Measurements from ENCODE around the gene ODAD2.

GRCh38 chr10:27982875-27983543, 15.9 kb downstream of the ODAD2 start:
- TF ChIP-seq CTCF (tag by site-specific recombination; IDR thresholded peaks at IDR 0.05), result no peak
- TF ChIP-seq TCF7L2 (IDR thresholded peaks at IDR 0.05; ENCODE audit: borderline replicate concordance, low read depth, low read length), result no peak
- TF ChIP-seq ZNF184 (tag by site-specific recombination; IDR thresholded peaks at IDR 0.05), result no peak
- no peak for TF ChIP-seq ZNF639 (tag by site-specific recombination; IDR thresholded peaks at IDR 0.05)
- TF ChIP-seq ZNF792 (tag by site-specific recombination; IDR thresholded peaks at IDR 0.05), result no peak
- no peak for TF ChIP-seq ZNF423 (tag by site-specific recombination; IDR thresholded peaks at IDR 0.05)
- no peak for TF ChIP-seq PATZ1 (tag by site-specific recombination; IDR thresholded peaks at IDR 0.05)
- no peak for TF ChIP-seq ZNF548 (tag by site-specific recombination; IDR thresholded peaks at IDR 0.05)
- TF ChIP-seq ZNF362 (tag by site-specific recombination; IDR thresholded peaks at IDR 0.05), result no peak
- no peak for TF ChIP-seq ZFP37 (tag by site-specific recombination; IDR thresholded peaks at IDR 0.05)

Measured in HEK293 (cell line).